GM19468 (cell line): ENCODE data around the gene ARHGAP12.
"Not testable (repeated sequence)": the region's sequence is repeated elsewhere in the genome, so short reads cannot be mapped to it uniquely, and the experiment has no call there.

Experiments
- ATAC-seq: cut with Tn5 transposase; IDR thresholded peaks from one replicate; pipeline ENCODE4 v1.9.1; 2021; ENCODE audit warnings: mild to moderate bottlenecking, moderate library complexity, moderate number of reproducible peaks; ENCODE audit not compliant: unreplicated experiment; ENCODE audit errors: extremely low read depth

The ARHGAP12 gene

DNA sequence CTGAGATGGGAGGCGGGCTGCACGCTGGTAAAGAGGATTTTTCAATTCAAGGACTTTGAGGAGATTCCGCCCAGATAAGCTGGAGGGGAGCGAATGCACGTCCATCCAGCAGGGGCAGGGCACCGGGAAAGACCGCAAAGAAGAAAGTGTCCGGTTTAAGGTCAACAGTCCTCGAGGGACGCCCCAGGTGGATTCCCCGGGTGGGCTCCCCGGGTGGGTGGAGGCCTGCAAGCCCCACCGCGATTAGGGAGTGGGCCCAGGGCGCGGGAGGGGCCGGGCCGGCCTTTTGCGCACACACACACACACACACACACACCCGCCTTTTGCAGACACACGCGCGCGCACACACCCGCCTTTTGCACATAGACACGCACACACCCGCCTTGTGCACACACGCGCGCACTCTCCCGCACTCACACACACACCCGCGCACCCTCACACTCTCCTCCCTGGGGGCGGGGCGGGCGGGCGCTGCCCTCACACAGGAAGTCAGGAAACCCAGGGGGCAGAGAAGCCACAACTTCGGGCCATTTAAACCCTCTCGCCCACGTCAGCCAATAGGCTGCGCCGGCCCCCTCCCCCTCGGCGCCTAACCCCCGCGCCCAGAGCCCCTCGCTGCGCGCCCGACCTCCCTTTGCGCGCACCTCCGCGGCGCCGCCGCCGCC, 615 bp downstream of the ARHGAP12 start:
- ATAC-seq = no peak

- no peak for ATAC-seq
Measured at GRCh38 chr10:31927565-31927883, 1.1 kb downstream of the ARHGAP12 start.

DNA sequence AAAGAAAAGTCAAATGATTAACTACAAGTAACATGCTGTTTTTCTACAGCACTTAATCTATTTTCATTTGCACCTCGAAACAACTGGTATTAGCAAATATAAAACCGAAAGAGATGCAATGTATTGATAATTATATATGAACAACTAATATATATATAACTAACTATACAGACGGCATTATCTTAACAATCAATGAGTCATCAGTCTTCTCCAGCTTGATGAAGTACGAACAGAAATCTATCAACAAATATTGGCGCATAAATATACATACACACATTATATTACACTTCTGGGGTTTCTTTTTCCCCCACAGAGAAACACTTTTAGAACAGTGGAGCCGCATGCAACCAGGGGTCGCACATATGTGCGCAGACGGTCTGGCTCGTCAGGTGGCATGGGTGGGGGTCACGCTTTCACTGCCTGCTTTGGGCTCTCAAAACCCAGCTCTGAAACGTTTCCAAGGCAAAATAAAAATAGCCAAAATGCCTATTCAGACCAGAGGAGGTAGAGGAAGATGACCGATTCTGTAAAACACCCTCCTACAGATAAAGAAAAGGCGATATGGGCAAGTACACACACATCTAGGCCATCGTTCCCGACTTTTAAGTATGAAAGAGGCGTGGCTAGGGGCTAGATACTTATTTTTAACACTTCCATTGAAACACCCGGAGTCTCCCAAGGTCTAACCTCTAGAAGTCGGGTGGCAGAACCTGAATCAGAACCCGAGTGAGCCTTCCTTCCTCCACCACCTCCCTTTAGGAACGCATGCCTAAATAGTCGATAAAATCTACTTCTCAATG, 1.7 kb downstream of the ARHGAP12 start:
- ATAC-seq = no peak

DNA sequence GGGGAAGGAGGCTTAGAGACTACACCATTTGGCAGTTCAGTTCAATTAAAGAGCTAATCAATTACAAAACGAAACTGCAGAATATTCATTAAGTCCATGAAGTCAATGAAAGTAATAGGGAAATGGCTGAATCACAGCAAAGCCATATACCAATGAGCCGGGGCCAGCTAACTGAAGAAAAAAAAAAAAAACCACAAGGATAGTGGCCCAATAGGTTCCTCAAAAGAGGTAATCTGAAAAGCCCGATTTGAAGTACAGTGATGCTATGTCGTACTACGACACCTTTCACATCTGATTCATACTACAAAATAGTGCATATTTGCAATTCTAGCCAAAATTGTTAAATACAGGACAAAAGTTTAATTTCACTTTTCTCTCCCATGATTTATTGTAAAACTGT, 2.5 kb downstream of the ARHGAP12 start:
- no peak for ATAC-seq

DNA sequence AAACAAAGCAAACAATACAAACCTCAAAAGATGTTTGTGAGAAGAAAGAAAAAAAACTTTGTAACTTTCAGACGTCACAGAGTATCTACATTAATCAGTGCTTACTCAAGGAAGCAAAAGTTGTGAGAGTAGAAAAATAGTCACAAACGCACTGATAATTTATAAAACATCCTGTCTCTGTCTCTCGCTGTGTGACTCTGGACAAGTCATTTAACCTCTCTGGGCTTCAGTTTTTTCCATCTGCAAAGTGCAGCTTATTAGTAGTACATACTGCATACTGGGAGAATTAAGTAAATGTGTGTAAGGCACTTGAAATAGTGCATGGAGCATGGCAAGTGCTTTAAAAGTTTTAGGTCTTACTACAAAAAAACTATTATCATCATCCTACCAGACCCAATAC, 3.8 kb downstream of the ARHGAP12 start:
- ATAC-seq = no peak

GRCh38 chr10:31923389-31923788, 5.2 kb downstream of the ARHGAP12 start:
- ATAC-seq = no peak

DNA sequence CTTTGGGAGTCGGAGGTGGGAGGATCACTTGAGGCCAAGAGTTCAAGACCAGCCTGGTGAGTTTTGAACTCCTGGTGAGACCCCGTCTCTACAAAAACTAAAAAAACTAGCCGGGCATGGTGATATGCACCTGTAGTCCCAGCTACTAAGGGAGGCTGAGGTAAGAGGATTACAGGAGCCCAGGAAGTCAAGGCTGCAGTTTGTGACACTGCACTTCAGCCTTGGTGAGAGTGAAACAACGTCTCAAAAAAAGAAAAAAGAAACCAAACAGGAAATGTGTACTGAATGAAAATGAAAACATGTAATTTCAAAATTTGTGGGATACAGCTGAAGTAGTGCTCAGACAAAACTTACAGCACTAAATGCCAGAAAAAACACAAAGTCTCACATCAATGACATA, 7.6 kb downstream of the ARHGAP12 start:
- ATAC-seq = no peak

DNA sequence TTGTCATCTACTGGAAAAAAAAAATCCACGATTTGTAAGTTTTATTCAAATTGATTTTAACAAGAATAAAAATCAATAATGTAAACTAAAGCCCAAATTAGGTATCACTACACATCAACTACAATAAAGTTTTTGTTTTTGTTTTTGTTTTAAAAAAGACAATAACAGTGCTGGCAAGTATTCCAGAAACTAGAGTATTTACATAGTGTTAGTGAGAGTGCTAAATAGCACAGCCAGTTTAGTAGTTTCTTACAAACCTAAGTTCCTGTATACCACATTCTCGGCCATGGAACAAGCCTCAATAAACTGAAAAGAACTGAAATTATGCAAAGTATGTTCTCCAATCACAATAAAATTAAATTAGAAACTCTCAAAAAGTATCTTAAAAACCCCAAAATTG, 8.1 kb downstream of the ARHGAP12 start:
- no peak for ATAC-seq

GRCh38 chr10:31918671-31919409, 9.8 kb downstream of the ARHGAP12 start:
- ATAC-seq = no peak

GRCh38 chr10:31914370-31914769, 14.3 kb downstream of the ARHGAP12 start:
- no peak for ATAC-seq

- ATAC-seq = no peak
Measured at GRCh38 chr10:31912898-31913850, 15.5 kb downstream of the ARHGAP12 start.

DNA sequence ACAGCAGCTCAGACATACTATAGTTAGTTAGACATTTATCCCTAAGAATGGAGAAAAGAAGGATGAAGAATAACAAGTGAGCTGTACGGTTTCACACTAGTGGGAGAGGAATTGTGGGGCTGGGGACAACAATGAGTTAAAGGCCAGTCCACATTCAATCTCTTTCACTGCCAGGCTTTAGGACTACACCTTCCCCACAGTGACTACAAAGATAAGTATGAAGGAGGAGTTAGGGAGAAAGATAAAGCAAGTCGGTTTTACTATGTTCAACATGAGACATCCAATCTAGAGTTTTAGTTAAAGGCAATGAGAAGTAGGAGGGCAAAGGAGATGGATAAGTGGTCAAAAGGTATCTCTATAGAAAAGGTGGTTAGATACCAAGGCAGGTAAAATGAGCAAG, 16.3 kb downstream of the ARHGAP12 start:
- no peak for ATAC-seq

DNA sequence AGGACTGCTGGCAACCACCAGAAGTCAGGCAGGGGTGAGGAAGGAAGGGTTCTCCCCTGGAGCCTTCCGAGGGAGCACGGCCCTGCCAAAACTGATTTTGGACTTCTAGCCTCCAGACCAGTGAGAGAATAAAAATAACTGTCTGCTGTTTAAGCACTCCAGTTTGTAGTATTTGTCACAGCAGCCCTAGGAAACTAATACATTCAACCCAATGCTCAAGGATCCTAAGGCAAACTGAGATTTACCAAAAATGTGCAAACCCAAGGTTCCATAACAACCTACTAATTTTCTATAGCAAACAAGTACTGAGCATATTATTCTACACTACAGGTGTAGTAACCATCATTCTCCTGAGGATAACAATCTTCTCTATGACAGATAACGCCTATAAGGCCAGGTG, 18.6 kb downstream of the ARHGAP12 start:
- ATAC-seq = no peak

- ATAC-seq = no peak
Measured at GRCh38 chr10:31908157-31908556, 20.5 kb downstream of the ARHGAP12 start.

DNA sequence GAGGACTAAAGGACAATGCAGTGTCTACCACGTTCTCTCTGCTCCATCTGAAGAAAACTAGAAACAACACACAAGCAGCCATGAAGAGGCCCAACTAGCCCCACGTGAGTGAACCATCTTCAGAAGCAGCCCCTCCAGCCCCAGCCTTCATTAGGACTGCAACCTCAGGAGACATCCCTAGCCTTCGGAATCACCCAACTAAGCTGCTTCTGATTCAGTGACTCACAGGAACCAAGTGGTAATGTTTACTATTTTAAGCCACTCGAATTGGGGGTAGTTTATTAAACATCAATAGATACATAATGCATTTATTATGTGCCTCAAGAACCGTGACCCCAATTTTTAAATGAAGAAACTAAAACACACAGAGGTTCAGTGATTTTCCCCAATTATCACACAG, 22.6 kb downstream of the ARHGAP12 start:
- ATAC-seq = no peak

DNA sequence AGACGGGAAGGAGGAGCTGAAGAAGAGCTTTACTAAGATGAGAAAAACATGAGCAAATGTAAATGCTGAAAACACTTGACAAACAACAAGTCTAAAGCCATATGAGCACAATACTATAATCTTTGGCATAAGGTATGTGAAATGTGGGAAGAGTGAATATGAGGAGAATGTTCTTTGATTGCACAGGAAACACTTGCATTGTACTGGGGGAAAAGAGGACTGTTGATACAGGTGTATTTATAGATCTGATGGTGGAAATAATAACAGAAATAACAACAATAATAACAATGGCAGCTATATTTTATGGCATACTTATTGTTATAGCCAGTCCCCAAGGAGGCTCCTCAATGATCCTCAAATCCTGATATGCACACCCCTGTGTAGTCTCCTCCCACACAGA, 23.0 kb downstream of the ARHGAP12 start:
- ATAC-seq = no peak

DNA sequence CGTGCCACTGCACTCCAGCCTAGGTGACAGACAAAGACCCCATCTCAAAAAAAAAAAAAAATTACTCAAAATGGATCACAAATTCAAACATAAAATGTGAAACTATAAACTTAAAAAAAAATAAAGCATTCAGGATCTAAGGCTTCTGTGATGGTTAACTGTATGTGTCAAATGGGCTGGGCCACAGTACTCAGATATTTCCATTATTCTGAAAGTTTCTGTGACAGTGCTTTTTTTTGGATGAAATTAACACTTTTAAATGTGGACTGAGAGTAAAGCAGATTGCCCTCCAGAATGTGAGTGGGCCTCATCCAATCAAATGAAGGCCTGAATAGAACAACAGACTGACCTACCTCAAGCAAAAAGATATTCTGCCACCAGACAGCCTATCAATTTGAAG, 26.0 kb downstream of the ARHGAP12 start:
- no peak for ATAC-seq

DNA sequence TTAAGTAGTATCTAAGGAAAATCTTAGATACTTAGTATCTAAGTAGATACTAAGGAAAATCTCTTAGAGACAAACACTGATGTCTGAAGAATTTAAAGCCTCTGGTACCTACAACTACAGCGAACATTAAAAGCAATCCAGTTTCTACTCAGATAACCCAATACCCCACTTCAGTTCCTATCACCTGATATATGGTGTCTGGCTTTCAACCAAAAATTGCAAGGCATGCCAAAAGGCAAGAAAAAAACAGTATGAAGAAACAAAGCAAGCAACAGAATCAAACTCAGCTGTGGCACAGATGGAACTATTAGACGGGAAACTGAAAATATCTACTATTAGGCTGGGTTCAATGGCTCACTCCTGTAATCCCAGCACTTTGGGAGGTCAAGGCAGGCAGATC, 31.1 kb downstream of the ARHGAP12 start:
- ATAC-seq = no peak

DNA sequence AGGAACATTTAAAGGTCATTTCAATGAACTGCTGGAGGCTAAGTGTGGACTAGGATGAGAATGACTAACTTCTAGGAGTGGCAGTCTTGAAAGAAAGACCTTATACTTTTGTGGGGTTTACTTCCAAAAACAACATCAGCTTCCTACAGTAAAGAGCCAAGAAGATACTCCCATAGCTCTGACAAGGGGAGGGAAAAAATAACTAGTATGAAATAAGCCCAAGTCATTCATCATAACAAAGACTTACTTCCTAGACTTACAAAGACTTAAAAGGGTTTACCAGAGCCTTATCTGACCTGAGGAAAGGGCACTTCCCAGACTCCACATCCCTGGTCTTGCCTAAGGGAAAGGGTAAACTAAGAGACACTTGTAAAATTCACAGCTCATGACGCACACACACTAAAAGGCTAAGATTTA, 31.7 kb downstream of the ARHGAP12 start:
- ATAC-seq = no peak

DNA sequence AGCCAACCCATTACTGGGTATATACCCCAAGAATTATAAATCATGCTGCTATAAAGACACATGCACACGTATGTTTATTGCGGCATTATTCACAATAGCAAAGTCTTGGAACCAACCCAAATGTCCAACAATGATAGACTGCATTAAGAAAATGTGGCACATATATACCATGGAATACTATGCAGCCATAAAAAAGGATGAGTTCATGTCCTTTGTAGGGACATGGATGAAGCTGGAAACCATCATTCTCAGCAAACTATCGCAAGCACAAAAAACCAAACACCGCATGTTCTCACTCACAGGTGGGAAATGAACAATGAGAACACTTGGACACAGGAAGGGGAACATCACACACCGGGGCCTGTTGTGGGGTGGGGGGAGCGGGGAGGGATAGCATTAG, 32.9 kb downstream of the ARHGAP12 start:
- not testable (repeated sequence) for ATAC-seq
